Suprapubic skin (tissue), 4 donors: ENCODE measurements around the gene JAZF1.

ENCODE experiments used
- CTCF ChIP-seq, 2 donors: fragments of 200-600 bp in 1 of 2; fragments of 450-650 bp in 1 of 2; sonication (generic) in 1 of 2; IDR thresholded peaks; one replicate each; pipeline ENCODE4 v1.5.1; 2016 to 2019; ENCODE audit warnings: antibody characterized with exemption in 2 of 2, mild to moderate bottlenecking in 1 of 2, moderate library complexity in 1 of 2
- EP300 ChIP-seq: sonication (generic); formaldehyde crosslinking; IDR thresholded peaks from one replicate; pipeline ENCODE4 v1.6.1; 2017; ENCODE audit warnings: antibody characterized with exemption
- POLR2A ChIP-seq, 2 donors: fragments of 450-650 bp; IDR thresholded peaks; one replicate each; pipeline ENCODE4 v1.6.1; 2017; ENCODE audit warnings: antibody characterized with exemption in 2 of 2, mild to moderate bottlenecking in 2 of 2, moderate library complexity in 2 of 2
- POLR2AphosphoS5 ChIP-seq, 3 donors: sonication (generic); formaldehyde crosslinking; IDR thresholded peaks; one replicate each; pipeline ENCODE4 v1.6.1; 2017; ENCODE audit warnings: antibody characterized with exemption in 3 of 3

- TF ChIP-seq CTCF (IDR thresholded peaks at IDR 0.05) (no peak), POLR2A (IDR thresholded peaks at IDR 0.05) (no peak), POLR2AphosphoS5 (IDR thresholded peaks at IDR 0.05) (no peak), EP300 (no peak)
These were observed 188.5 kb downstream of the JAZF1 start for GRCh38 chr7:27992097-27992496.
